GM12878 (cell line): ENCODE measurements around the gene RAB37. TPM values are rescaled to one million over a fixed set of nuclear protein-coding genes. Genes with fewer than 3 reads are reported as not detected.

ENCODE experiments used
- ATAC-seq: fragments of 200-7000 bp; cut with Tn5 transposase; 3 replicates; pipeline ENCODE4 v1.9.1; 2020; ENCODE audit warnings: mild to moderate bottlenecking, moderate library complexity
- BruUV-seq: library from RNA; stranded (reverse); fragments of 400-500 nt; replicated peaks from 2 replicates; lab custom pipeline; 2021; lab: Mats Ljungman, UMichigan
- CTCF ChIA-PET: fragments of 300-600 bp; sonication (Branson Sonifier 250); formaldehyde crosslinking; extraction: SDS; loops from one replicate; lab custom pipeline; 2021; ENCODE audit warnings: inconsistent platforms; lab: Yijun Ruan, JAX
- POLR2A ChIA-PET: fragments of 350-600 bp; formaldehyde crosslinking; extraction: SDS; loops from one replicate; lab custom pipeline; 2021; ENCODE audit warnings: inconsistent platforms; lab: Charles Lee
- RAD21 ChIA-PET: fragments of 300-600 bp; sonication (Branson Sonifier 250); formaldehyde crosslinking; loops from one replicate; lab custom pipeline; 2023; ENCODE audit warnings: antibody characterized with exemption; ENCODE audit not compliant: unreplicated experiment; lab: Charles Lee
- SMC1A ChIA-PET: fragments of 300-600 bp; sonication (Branson Sonifier 250); formaldehyde crosslinking; loops from one replicate; lab custom pipeline; 2023; ENCODE audit not compliant: unreplicated experiment, uncharacterized antibody; lab: Charles Lee
- DNase-seq: peaks from one replicate; pipeline ENCODE4 v3.0.0-alpha.2; 2011; ENCODE audit warnings: low read depth, low spot score
- FAIRE-seq: peaks from 3 replicates; lab custom pipeline; 2011; peaks lifted over from hg19 to GRCh38; lab: Jason Lieb, UNC
- H2AFZ ChIP-seq: 2 replicates; pipeline ENCODE4 v1.6.0; 2011; ENCODE audit warnings: low read depth, low read length, control low read depth; ENCODE audit not compliant: control insufficient read depth
- H3K27ac ChIP-seq: 2 replicates; pipeline ENCODE4 v1.5.1; 2011; ENCODE audit warnings: control low read depth; ENCODE audit not compliant: control insufficient read depth, insufficient read depth
- H3K27me3 ChIP-seq, 2 experiments: replicated peaks in 1 of 2; 2 replicates each; pipeline versions ENCODE4 v1.6.0 to v1.6.1; 2011; ENCODE audit warnings: low read length in 1 of 2; ENCODE audit not compliant: control insufficient read depth in 2 of 2, insufficient read depth in 2 of 2
- H3K36me3 ChIP-seq, 2 experiments: 2 replicates each; pipeline ENCODE4 v1.5.1; 2011; ENCODE audit warnings: low read length in 1 of 2; ENCODE audit not compliant: control insufficient read depth in 2 of 2, insufficient read depth in 2 of 2
- H3K4me1 ChIP-seq: 2 replicates; pipeline ENCODE4 v1.6.1; 2011; ENCODE audit warnings: mild to moderate bottlenecking, low read length, moderate library complexity, mixed read lengths; ENCODE audit not compliant: control insufficient read depth, insufficient read depth
- H3K4me2 ChIP-seq: 2 replicates; pipeline ENCODE4 v1.6.0; 2011; ENCODE audit warnings: control low read depth; ENCODE audit not compliant: control insufficient read depth, insufficient read depth
- H3K4me3 ChIP-seq: fragments of 200-600 bp; sonication (generic); 2 replicates; pipeline ENCODE4 v1.5.1; 2016
- H3K79me2 ChIP-seq: 2 replicates; pipeline ENCODE4 v1.6.0; 2011; ENCODE audit warnings: low read length; ENCODE audit not compliant: control insufficient read depth, insufficient read depth
- H3K9ac ChIP-seq: 2 replicates; pipeline ENCODE4 v1.8.0; 2011; ENCODE audit warnings: low read length, control low read depth, mixed read lengths; ENCODE audit not compliant: control insufficient read depth, insufficient read depth
- H3K9me3 ChIP-seq: replicated peaks from 3 replicates; pipeline ENCODE4 v1.5.1; 2011; ENCODE audit warnings: mild to moderate bottlenecking, low read length; ENCODE audit not compliant: control insufficient read depth, insufficient read depth
- H4K20me1 ChIP-seq: 2 replicates; pipeline ENCODE4 v1.6.0; 2011; ENCODE audit not compliant: control insufficient read depth, insufficient read depth
- BMI1 ChIP-seq: fragments of 450-650 bp; IDR thresholded peaks from 2 replicates; pipeline ENCODE4 v1.6.1; 2016; ENCODE audit warnings: mild to moderate bottlenecking, moderate library complexity, borderline replicate concordance
- CHD2 ChIP-seq: IDR thresholded peaks from 2 replicates; pipeline ENCODE4 v1.6.1; 2011; ENCODE audit warnings: low read depth, low read length, improper control_type of control experiment, borderline replicate concordance
- CREB1 ChIP-seq: IDR thresholded peaks from 2 replicates; pipeline ENCODE4 v1.6.1; 2012; ENCODE audit warnings: low read depth, mild to moderate bottlenecking, inconsistent platforms
- ETV6 ChIP-seq, 2 experiments: fragments of 450-650 bp in 1 of 2; IDR thresholded peaks in 1 of 2; conservative IDR thresholded peaks in 1 of 2; 2 replicates each; pipeline ENCODE4 v1.6.1; 2014; ENCODE audit warnings: antibody characterized with exemption in 1 of 2, borderline replicate concordance in 1 of 2, low read depth in 1 of 2, mild to moderate bottlenecking in 1 of 2, moderate library complexity in 1 of 2
- EZH2 ChIP-seq: IDR thresholded peaks from 2 replicates; pipeline ENCODE4 v1.6.1; 2012; ENCODE audit warnings: low read depth, mild to moderate bottlenecking, control low read depth, inconsistent platforms, low read length, borderline replicate concordance; ENCODE audit not compliant: control insufficient read depth
- HDGF ChIP-seq: fragments of 450-650 bp; IDR thresholded peaks from 2 replicates; pipeline ENCODE4 v1.6.1; 2016; ENCODE audit warnings: antibody characterized with exemption
- IKZF1 ChIP-seq: fragments of 450-650 bp; conservative IDR thresholded peaks from 2 replicates; pipeline ENCODE4 v1.6.1; 2017; ENCODE audit warnings: antibody characterized with exemption, mild to moderate bottlenecking
- IRF3 ChIP-seq: fragments of 450-650 bp; IDR thresholded peaks from 2 replicates; pipeline ENCODE4 v1.6.1; 2014; ENCODE audit warnings: mild to moderate bottlenecking
- IRF4 ChIP-seq: IDR thresholded peaks from 2 replicates; pipeline ENCODE4 v1.6.1; 2011; ENCODE audit warnings: low read depth, low read length
- PAX5 ChIP-seq: IDR thresholded peaks from 2 replicates; pipeline ENCODE4 v1.6.1; 2011; ENCODE audit warnings: low read depth, low read length, borderline replicate concordance
- RFX5 ChIP-seq: IDR thresholded peaks from 2 replicates; pipeline ENCODE4 v1.6.1; 2011; ENCODE audit warnings: low read depth, low read length, improper control_type of control experiment
- RUNX3 ChIP-seq: IDR thresholded peaks from 2 replicates; pipeline ENCODE4 v1.6.1; 2012; ENCODE audit warnings: low read length, inconsistent platforms
- SREBF1 ChIP-seq: IDR thresholded peaks from 2 replicates; pipeline ENCODE4 v1.6.1; 2012; ENCODE audit warnings: mild to moderate bottlenecking, low read length
- TARDBP ChIP-seq: IDR thresholded peaks from 2 replicates; pipeline ENCODE4 v1.6.1; 2016; ENCODE audit warnings: borderline replicate concordance
- WRNIP1 ChIP-seq: IDR thresholded peaks from 2 replicates; pipeline ENCODE4 v1.6.1; 2011; ENCODE audit warnings: low read depth, low read length, improper control_type of control experiment, borderline replicate concordance
- ZBTB33 ChIP-seq: fragments of 450-650 bp; IDR thresholded peaks from 2 replicates; pipeline ENCODE4 v1.6.1; 2017; ENCODE audit warnings: mild to moderate bottlenecking
- ZNF274 ChIP-seq: IDR thresholded peaks from one replicate; pipeline ENCODE4 v1.8.0; 2011; ENCODE audit not compliant: insufficient read length, insufficient read depth
- WGBS: methylation state at CpG from one replicate; pipeline ENCODE4 v1.1.6; 2016; ENCODE audit warnings: low lambda C conversion rate; ENCODE audit not compliant: insufficient replicate concordance, insufficient coverage; ENCODE audit errors: missing lambda C conversion rate; 5-methylcytosine and 5-hydroxymethylcytosine counted together
- in situ Hi-C: fragments of 300-500 bp; cut with MboI; formaldehyde crosslinking; loops from 9 replicates; pipeline ENCODE4 v1.14.3; 2018; ENCODE audit warnings: mixed read lengths
- intact Hi-C: fragments of 100-400 bp; cut with micrococcal nuclease; formaldehyde crosslinking; loops from one replicate; pipeline ENCODE4 v1.14.2; 2022; ENCODE audit not compliant: unreplicated experiment
- polyA plus RNA-seq, 11 experiments: library from polyadenylated mRNA; depleted of rRNA in 4 of 11; unstranded in 6 of 11; stranded (reverse) in 5 of 11; fragments of >200 nt; fragmentation: Nextera tagmentation in 4 of 11; fragmentation: Illumina TruSeq in 1 of 11; extraction: Ambion mirVana in 4 of 11; extraction: Trizol in 1 of 11; gene quantifications; 1 replicate in 1 of 11; 2 replicates in 10 of 11; pipeline versions ENCODE4 v1.2.1 to v1.2.3, GENCODE V29; 2011 to 2016; ENCODE audit warnings: inconsistent platforms in 2 of 11, missing spikeins in 2 of 11, low read depth in 1 of 11
- total RNA-seq, 4 experiments: library from RNA; depleted of rRNA in 3 of 4; stranded (reverse); fragments of >200 nt in 3 of 4; fragmentation: Illumina TruSeq in 1 of 4; extraction: Trizol in 1 of 4; gene quantifications; 2 replicates each; pipeline versions ENCODE4 v1.2.1 to v1.2.3, GENCODE V29; 2013 to 2021
- TF ChIP-seq, protein P1 (sequence below): fragments of 450-650 bp; conservative IDR thresholded peaks from 2 replicates; pipeline ENCODE4 v1.6.1; 2017; ENCODE audit warnings: mild to moderate bottlenecking, moderate library complexity
- TF ChIP-seq, protein P2 (sequence below): IDR thresholded peaks from 2 replicates; pipeline ENCODE4 v1.6.1; 2012; ENCODE audit warnings: low read length, inconsistent platforms

The RAB37 gene
- total and polyA plus RNA-seq, 10 of the 15 experiments (the other 5 are each of a cell fraction or from before 2014, with no cell fraction given), result 0.48 to 5.6 (median 1.7) TPM

DNA sequence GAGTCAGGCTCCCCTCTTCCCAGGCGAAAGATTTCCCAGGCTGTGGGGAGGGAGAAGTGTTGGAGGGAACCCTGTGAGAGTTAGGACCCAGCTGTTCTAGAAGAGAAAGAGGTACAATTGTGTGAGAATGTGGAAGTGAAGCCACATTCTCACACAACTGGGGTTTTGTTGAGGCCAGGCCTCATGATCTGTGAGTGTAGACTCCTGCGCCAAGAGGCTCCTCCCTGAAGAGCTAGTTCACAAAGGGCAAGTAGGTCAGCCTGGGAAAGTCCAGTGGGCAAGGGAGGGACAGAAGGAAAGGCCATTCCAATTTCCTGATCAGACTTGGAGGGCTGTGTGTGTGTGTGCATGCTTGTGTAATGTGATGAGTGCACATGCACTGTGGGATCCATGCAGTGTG, 39.5 kb upstream of the RAB37 start:
- FAIRE-seq, result peak; percentile 65
- CTCF ChIA-PET, result interaction anchor here (1.3 to 1.7 kb wide), 3 partner anchors 39 to 95 kb away, joined by 3 to 6 read pairs (median 5); partner anchors contain the start of gene RAB37
- TF ChIP-seq IRF4 (0 out of 2 replicates have a peak, but pooled peaks have one; percentile 17), PAX5 (no peak), RUNX3 (peak; percentile 55), CREB1 (no peak), BMI1 (no peak), TARDBP (no peak), IRF3 (no peak), WRNIP1 (no peak), IKZF1 (0 out of 2 replicates have a peak, but pooled peaks have one; percentile 28), CHD2 (no peak), EZH2 (no peak), ETV6 (conservative IDR thresholded peaks at IDR 0.05 in 1 of 2, IDR thresholded peaks at IDR 0.05 in 1 of 2; ENCODE audit: borderline replicate concordance in 1 of 2, low read depth in 1 of 2) (no peak), ZNF274 (no peak), SREBF1 (no peak), HDGF (0 out of 2 replicates have a peak, but pooled peaks have one; percentile 18), ZBTB33 (no peak), RFX5 (no peak)
- TF ChIP-seq, protein P1, sequence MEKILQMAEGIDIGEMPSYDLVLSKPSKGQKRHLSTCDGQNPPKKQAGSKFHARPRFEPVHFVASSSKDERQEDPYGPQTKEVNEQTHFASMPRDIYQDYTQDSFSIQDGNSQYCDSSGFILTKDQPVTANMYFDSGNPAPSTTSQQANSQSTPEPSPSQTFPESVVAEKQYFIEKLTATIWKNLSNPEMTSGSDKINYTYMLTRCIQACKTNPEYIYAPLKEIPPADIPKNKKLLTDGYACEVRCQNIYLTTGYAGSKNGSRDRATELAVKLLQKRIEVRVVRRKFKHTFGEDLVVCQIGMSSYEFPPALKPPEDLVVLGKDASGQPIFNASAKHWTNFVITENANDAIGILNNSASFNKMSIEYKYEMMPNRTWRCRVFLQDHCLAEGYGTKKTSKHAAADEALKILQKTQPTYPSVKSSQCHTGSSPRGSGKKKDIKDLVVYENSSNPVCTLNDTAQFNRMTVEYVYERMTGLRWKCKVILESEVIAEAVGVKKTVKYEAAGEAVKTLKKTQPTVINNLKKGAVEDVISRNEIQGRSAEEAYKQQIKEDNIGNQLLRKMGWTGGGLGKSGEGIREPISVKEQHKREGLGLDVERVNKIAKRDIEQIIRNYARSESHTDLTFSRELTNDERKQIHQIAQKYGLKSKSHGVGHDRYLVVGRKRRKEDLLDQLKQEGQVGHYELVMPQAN, result no peak
- TF ChIP-seq, protein P2, sequence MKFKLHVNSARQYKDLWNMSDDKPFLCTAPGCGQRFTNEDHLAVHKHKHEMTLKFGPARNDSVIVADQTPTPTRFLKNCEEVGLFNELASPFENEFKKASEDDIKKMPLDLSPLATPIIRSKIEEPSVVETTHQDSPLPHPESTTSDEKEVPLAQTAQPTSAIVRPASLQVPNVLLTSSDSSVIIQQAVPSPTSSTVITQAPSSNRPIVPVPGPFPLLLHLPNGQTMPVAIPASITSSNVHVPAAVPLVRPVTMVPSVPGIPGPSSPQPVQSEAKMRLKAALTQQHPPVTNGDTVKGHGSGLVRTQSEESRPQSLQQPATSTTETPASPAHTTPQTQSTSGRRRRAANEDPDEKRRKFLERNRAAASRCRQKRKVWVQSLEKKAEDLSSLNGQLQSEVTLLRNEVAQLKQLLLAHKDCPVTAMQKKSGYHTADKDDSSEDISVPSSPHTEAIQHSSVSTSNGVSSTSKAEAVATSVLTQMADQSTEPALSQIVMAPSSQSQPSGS, result 0 out of 2 replicates have a peak, but pooled peaks have one; percentile 14

More for the DNA sequence above, 39.5 kb upstream of the RAB37 start:
- peak overlapping the region; percentile 50 for H3K27ac ChIP-seq
- no TSS peak for BruUV-seq
- peak; percentile 25 for DNase-seq
- RAD21 ChIA-PET, result interaction anchor here (1.6 to 2.5 kb wide), 2 partner anchors 8 to 40 kb away, joined by 4 to 16 read pairs; partner anchors contain the start of gene RAB37
- peaks cover 19% of the 10 kb centered on the region for H3K4me1 ChIP-seq
- peak overlapping the region; percentile 54 for H2AFZ ChIP-seq
- intact Hi-C loops (no loop called here), in situ Hi-C loops (no loop called here)
- POLR2A ChIA-PET, result no interaction called here
- H3K36me3 ChIP-seq, result no peaks in the 10 kb centered on the region
- no peaks in the 10 kb centered on the region for H4K20me1 ChIP-seq
- H3K79me2 ChIP-seq, result no peaks in the 10 kb centered on the region
- H3K9ac ChIP-seq, result no peak overlapping the region
- no peaks in the 10 kb centered on the region for H3K9me3 ChIP-seq
- peak; percentile 59 for ATAC-seq
- SMC1A ChIA-PET, result interaction anchor here (1.5 to 1.9 kb wide), 4 partner anchors 11 to 41 kb away, joined by 3 to 5 read pairs (median 5); no protein-coding TSS in a partner anchor
- H3K27me3 ChIP-seq, result no peaks in the 10 kb centered on the region; a peak in 1 of 4 replicates
- H3K4me3 ChIP-seq, result no peak overlapping the region
- 4% methylated on average over 2 of the region's 2 CpGs for WGBS
- peak overlapping the region; percentile 4; the same call in 1 of the 2 replicates for H3K4me2 ChIP-seq
